Keratinocyte (primary cell): ENCODE results near the gene SPAG16. TPM values are rescaled to one million over a fixed set of nuclear protein-coding genes. Genes with fewer than 3 reads are reported as not detected.

Experiments used
- DNase-seq: peaks from one replicate; pipeline ENCODE4 v3.0.0-alpha.2; 2011; ENCODE audit warnings: low read depth, missing footprints, low spot score
- FAIRE-seq: peaks from 2 replicates; lab custom pipeline; 2011; peaks lifted over from hg19 to GRCh38; lab: Jason Lieb, UNC
- H2AFZ ChIP-seq: 2 replicates; pipeline ENCODE4 v1.6.0; 2012; ENCODE audit warnings: low read length, control low read depth, inconsistent platforms; ENCODE audit not compliant: control insufficient read depth
- H3K27ac ChIP-seq: 2 replicates; pipeline ENCODE4 v1.5.1; 2011; ENCODE audit warnings: low read length; ENCODE audit not compliant: control insufficient read depth, insufficient read depth
- H3K27me3 ChIP-seq: 3 replicates; pipeline ENCODE4 v1.6.0; 2011; ENCODE audit warnings: low read length; ENCODE audit not compliant: control insufficient read depth, insufficient read depth; ENCODE audit errors: extremely low read depth
- H3K36me3 ChIP-seq, 2 experiments: 2 replicates in 1 of 2; 3 replicates in 1 of 2; pipeline ENCODE4 v1.5.1; 2011; ENCODE audit warnings: low read length in 2 of 2, mild to moderate bottlenecking in 1 of 2; ENCODE audit not compliant: control insufficient read depth in 2 of 2, insufficient read depth in 2 of 2; ENCODE audit errors: extremely low read depth in 1 of 2
- H3K4me1 ChIP-seq: 3 replicates; pipeline ENCODE4 v1.5.1; 2011; ENCODE audit warnings: low read length; ENCODE audit not compliant: control insufficient read depth, insufficient read depth; ENCODE audit errors: extremely low read depth
- H3K4me2 ChIP-seq: 3 replicates; pipeline ENCODE4 v1.6.0; 2011; ENCODE audit warnings: low read depth, low read length; ENCODE audit not compliant: control insufficient read depth, insufficient read depth; ENCODE audit errors: extremely low read depth
- H3K4me3 ChIP-seq, 3 experiments: fragments of 200-600 bp in 1 of 3; sonication (generic) in 1 of 3; 2 replicates in 2 of 3; 3 replicates in 1 of 3; pipeline ENCODE4 v1.5.1; 2011 to 2016; ENCODE audit warnings: low read length in 3 of 3, mild to moderate bottlenecking in 3 of 3, control low read depth in 2 of 3, inconsistent platforms in 1 of 3, low read depth in 1 of 3, mixed read lengths in 1 of 3, mixed run types in 1 of 3, moderate library complexity in 1 of 3; ENCODE audit not compliant: control insufficient read depth in 2 of 3, insufficient read depth in 2 of 3; ENCODE audit errors: extremely low read depth in 1 of 3
- H3K79me2 ChIP-seq: 2 replicates; pipeline ENCODE4 v1.6.0; 2012; ENCODE audit warnings: low read length; ENCODE audit not compliant: control insufficient read depth, insufficient read depth
- H3K9ac ChIP-seq: 3 replicates; pipeline ENCODE4 v1.6.0; 2011; ENCODE audit warnings: low read length; ENCODE audit not compliant: control insufficient read depth, insufficient read depth; ENCODE audit errors: extremely low read depth
- H3K9me1 ChIP-seq: 3 replicates; pipeline ENCODE4 v1.6.0; 2011; ENCODE audit warnings: low read length; ENCODE audit not compliant: control insufficient read depth, insufficient read depth; ENCODE audit errors: extremely low read depth
- H3K9me3 ChIP-seq: 2 replicates; pipeline ENCODE4 v1.5.1; 2012; ENCODE audit warnings: low read depth, low read length; ENCODE audit not compliant: control insufficient read depth
- H4K20me1 ChIP-seq: 3 replicates; pipeline ENCODE4 v1.6.0; 2011; ENCODE audit warnings: low read length; ENCODE audit not compliant: control insufficient read depth, insufficient read depth; ENCODE audit errors: extremely low read depth
- CTCF ChIP-seq, 3 experiments: IDR thresholded peaks in 1 of 3; conservative IDR thresholded peaks in 1 of 3; optimal IDR thresholded peaks in 1 of 3; 2 replicates in 2 of 3; 3 replicates in 1 of 3; pipeline versions ENCODE3 to v1.5.1; 2011; ENCODE audit warnings: low read length in 3 of 3, mild to moderate bottlenecking in 3 of 3, moderate library complexity in 2 of 3, control low read depth in 1 of 3, inconsistent platforms in 1 of 3; ENCODE audit not compliant: insufficient read depth in 2 of 3; ENCODE audit errors: extremely low read depth in 1 of 3
- EZH2 ChIP-seq: IDR thresholded peaks from one replicate; pipeline ENCODE4 v1.6.1; 2012; ENCODE audit warnings: inconsistent platforms, mild to moderate bottlenecking, low read length, moderate library complexity
- dilution Hi-C: fragments of 300-500 bp; cut with MboI; formaldehyde crosslinking; loops from one replicate; pipeline ENCODE4 v1.7.0; 2020; ENCODE audit warnings: low sequenced_read_pairs; ENCODE audit not compliant: extremely low pct_ligation_motif_present
- polyA plus RNA-seq, 5 experiments: library from polyadenylated mRNA; depleted of rRNA in 3 of 5; stranded (reverse) in 3 of 5; stranded (forward) in 1 of 5; unstranded in 1 of 5; fragments of >200 nt; gene quantifications; 1 replicate in 1 of 5; 2 replicates in 3 of 5; 3 replicates in 1 of 5; pipeline versions ENCODE4 v1.2.1 to v1.2.3, GENCODE V29; 2011 to 2012; ENCODE audit warnings: missing spikeins in 2 of 5, low read depth in 1 of 5, low replicate concordance in 1 of 5

The SPAG16 gene
- polyA plus RNA-seq, 1 donor (not counting 4 experiments of a cell fraction or from before 2014, with no cell fraction given), result 19.6 TPM

GRCh38 chr2:213443921-213444320 is 159.7 kb downstream of the SPAG16 start:
- Histone ChIP-seq H3K4me2 (no peak overlapping the region), H3K27ac (no peak overlapping the region), H3K27me3 (no peaks in the 10 kb centered on the region), H3K9me3 (no peaks in the 10 kb centered on the region), H3K36me3 (no peaks in the 10 kb centered on the region), H3K9me1 (no peaks in the 10 kb centered on the region), H3K79me2 (no peaks in the 10 kb centered on the region), H4K20me1 (no peaks in the 10 kb centered on the region), H3K4me1 (no peaks in the 10 kb centered on the region), H3K4me3 (no peak overlapping the region), H3K9ac (no peak overlapping the region), H2AFZ (no peak overlapping the region)
- DNase-seq (no peak), FAIRE-seq (no peak)
- TF ChIP-seq EZH2, result no peak
- no peak for TF ChIP-seq CTCF (optimal IDR thresholded peaks at IDR 0.05 in 1 of 3, IDR thresholded peaks at IDR 0.05 in 1 of 3, conservative IDR thresholded peaks at IDR 0.05 in 1 of 3; ENCODE audit: extremely low read depth in 1 of 3, insufficient read depth in 2 of 3, low read length in 3 of 3)
- dilution Hi-C loops, result no loop called here

GRCh38 chr2:213451542-213452239 is 167.4 kb downstream of the SPAG16 start:
- H3K27ac ChIP-seq, result no peak overlapping the region
- no peaks in the 10 kb centered on the region for H3K9me1 ChIP-seq
- H3K9ac ChIP-seq, result no peak overlapping the region
- H3K36me3 ChIP-seq, result no peaks in the 10 kb centered on the region
- no peaks in the 10 kb centered on the region for H3K27me3 ChIP-seq
- H3K9me3 ChIP-seq, result no peaks in the 10 kb centered on the region
- no peaks in the 10 kb centered on the region for H4K20me1 ChIP-seq
- H3K4me1 ChIP-seq, result no peaks in the 10 kb centered on the region
- H2AFZ ChIP-seq, result peak overlapping the region; percentile 81
- dilution Hi-C loops, result no loop called here
- no peaks in the 10 kb centered on the region for H3K79me2 ChIP-seq
- DNase-seq (no peak), FAIRE-seq (peak; percentile 69)
- no peak overlapping the region for H3K4me3 ChIP-seq
- TF ChIP-seq CTCF (optimal IDR thresholded peaks at IDR 0.05 in 1 of 3, IDR thresholded peaks at IDR 0.05 in 1 of 3, conservative IDR thresholded peaks at IDR 0.05 in 1 of 3; ENCODE audit: extremely low read depth in 1 of 3, insufficient read depth in 2 of 3, low read length in 3 of 3) (no peak), EZH2 (no peak)
- H3K4me2 ChIP-seq, result peak overlapping the region; percentile 35
